Fibroblast of peridontal ligament (primary cell): ENCODE results near the gene SHROOM3.
"Not testable (repeated sequence)": the region's sequence is repeated elsewhere in the genome, so short reads cannot be mapped to it uniquely, and the experiment has no call there.

ENCODE experiments used
- DNase-seq: peaks from one replicate; pipeline ENCODE4 v3.0.0-alpha.2; 2010; ENCODE audit errors: extremely low read depth

The SHROOM3 gene

DNA sequence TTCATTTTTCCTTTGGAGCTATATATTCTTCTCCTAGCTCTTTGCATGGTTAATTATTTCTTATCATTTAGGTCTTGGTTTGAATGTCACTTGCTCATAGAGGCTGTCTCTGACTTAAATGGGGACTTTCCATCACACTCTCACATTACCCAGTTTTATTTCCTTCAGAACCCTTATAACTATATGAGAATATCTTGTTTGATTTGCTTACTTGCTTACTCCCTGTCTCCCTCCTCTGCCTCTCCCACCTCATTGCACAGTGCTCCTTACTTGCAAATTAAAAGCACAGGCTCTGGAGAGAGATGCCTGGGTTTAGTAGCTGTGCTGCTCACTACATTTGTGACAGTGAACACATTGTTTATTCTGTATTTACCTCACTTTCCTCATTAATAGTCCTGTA lies 288.3 kb downstream of the SHROOM3 start:
- peak; percentile 55 for DNase-seq

DNA sequence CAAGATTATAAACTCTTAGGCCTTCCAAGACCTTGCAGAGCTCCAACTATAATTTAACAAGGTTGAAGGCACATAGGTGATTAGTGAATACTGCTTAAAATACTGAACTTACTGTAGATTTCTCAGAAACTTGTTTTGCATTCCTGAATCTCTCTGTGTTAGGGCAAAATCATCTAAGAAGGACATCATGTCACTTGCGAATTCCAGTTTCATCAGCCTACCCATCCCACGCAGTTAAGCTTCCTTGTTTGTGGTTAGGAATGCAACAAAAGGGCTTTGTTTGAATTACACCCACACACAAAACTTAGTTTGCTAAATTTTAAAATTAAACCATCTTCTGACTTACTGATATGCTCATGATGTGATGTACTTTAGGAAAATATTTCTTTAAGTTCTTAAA lies 288.9 kb downstream of the SHROOM3 start:
- peak; percentile 76 for DNase-seq

DNA sequence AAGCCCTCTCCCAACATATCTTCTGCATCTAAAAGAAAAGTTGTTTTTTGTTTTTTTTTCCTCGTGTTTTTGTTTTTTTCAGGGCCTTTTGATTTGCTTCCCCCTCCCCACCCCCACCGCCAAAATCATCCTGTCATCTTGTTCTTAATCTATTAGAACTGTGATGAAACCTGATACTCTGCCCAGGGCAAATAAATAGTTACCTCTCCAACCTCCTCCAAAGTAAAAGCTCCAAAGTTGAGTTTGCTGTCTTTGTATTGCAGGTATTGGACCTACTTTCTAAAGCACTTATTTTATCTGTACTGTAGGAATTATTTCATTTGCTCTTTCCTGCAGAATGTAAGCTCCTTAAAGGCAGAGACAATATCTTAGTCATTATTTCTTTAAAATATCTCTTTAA lies 290.0 kb downstream of the SHROOM3 start:
- no peak for DNase-seq

DNA sequence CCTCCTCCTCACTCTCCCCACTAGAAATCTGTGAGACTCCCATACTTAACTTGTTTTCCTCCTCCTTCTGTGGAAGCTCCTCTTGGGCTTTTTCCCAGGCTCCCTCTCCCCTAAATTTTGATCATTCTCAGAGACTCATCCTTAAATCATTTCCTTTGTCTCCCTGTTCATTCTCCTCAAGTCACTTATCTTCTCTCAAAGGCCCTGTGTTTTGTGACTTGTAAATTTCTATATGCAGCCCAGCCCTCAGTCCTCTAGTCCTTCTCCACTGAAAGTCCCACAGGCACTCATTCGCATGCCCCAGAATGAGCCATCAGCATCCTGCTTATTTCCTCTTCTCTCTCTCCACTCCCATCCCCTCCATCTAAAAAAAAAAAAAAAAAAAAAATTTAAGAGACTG lies 291.1 kb downstream of the SHROOM3 start:
- DNase-seq: no peak

DNA sequence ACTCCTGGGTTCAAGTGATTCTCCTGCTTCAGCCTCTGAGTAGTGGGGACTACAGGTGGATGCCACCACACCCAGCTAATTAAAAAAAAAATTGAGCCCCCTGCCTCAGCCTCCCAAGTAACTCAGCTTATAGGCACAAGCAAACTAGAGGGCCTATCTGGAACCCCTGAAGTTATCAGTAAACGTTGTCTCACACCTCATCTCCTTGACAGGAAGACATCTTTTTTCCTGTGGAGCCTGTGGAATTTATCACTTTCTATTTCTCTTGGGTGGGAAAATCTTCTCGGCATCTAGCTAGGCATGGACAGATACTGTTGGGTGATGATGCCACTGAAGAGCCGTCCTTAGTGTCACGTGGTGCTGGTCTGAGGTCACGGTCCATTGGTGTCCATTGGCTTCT lies 291.6 kb downstream of the SHROOM3 start:
- no peak for DNase-seq

DNA sequence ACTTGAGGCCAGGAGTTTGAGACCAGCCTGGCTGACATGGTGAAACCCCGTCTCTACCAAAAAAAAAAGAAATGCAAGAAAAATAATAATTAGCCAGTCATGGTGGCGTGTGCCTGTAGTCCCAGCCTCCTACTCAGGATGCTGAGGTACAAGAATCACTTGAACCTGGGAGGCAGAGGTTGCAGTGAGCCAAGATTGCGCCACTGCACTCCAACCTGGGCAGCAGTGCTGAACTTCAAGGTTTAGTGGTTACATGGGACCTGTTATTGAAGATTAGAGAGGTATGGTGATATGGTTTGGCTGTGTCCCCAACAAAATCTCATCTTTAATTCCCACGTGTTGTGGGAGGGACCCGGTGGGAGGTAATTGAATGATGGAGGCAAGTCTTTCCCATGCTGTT lies 292.9 kb downstream of the SHROOM3 start:
- DNase-seq: not testable (repeated sequence)

DNA sequence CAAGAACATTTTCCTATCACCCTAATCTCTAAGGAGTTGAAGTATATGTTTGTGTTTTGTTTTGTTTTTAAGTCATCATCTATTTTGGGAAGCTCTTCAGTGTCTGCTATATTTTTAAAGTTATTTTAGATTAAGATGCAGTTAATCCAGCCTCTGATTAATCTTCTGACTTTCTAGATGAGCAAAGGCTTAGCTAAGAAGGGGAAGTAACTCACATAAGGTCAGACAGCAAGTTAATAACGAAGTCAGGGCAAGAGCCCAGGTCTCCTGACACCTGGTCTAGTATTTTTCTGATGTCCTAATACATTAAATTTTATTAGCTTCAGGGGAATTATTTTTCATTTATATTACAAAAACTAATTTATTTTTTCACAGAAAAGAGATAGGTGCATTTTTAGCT lies 294.4 kb downstream of the SHROOM3 start:
- no peak for DNase-seq

DNA sequence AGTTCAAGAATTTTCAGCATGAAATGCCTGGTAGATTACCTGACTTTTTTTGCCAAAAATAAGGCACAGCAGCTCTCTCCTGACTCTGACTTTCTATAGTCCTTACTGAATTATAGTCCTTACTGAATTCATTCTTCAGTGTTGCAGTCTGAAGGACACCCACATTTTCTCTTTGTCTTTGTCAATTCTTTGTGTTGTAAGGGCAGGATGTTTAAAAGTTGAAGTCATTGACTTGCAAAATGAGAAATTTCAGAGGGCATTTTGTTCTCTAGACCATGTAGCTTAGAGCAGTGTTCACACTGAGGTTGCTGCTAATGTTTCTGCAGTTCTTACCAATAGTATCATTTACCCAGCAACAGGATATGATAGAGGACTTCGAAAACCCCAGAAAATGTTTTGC lies 295.0 kb downstream of the SHROOM3 start:
- peak; percentile 50 for DNase-seq

DNA sequence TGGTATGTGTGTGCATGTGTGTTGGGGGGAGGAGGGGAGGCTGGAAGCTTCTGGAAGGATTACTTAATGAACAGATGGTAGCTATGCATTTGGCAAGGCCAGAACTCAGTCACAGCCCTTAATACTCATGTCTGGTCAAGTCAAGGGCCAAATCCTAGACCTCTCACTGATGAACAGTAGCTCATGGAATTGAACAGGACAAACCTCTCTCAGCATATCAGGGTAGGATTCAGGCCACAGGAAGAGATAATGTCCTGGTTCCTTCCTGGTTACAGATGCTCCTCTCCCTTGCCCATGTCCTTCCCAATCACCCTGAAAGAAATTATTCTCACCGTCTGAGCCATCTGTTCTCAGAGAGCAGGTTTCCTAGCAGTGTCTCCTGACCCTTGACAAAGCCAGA lies 297.2 kb downstream of the SHROOM3 start:
- no peak for DNase-seq

DNA sequence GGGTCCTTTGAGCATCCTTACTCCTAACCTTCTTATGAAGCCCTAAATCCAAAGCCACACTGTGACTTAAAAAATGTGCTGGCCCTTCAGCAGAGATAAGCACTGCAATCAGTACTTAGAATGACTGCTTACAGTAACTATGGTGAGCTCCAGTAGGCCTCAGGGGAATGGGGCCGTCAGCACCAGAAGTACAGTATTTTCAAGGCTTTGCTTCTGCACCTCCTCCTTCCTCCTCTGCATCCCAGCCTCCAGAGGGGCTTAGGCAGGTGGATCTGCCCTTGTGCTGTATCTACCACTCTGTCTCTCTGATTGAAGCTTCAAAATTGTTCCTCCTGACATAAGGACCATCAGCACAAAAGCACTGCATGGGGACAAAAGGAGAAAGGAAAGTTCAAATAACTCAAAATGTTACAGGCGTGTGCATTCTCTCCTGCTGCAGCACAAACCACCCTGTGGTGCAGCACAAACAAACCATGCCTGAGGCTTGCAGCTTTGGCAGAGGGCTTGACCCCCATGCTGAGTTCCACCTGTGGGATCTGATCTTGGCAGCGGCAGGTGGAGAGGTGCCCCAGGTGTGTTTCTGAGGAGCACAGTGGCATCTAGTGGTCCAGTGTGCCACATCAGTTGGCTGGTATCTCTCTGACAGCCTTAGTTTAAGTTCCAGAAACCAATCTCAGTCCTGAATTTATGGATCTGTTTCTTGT lies 298.2 kb downstream of the SHROOM3 start:
- peak; percentile 27 for DNase-seq

DNA sequence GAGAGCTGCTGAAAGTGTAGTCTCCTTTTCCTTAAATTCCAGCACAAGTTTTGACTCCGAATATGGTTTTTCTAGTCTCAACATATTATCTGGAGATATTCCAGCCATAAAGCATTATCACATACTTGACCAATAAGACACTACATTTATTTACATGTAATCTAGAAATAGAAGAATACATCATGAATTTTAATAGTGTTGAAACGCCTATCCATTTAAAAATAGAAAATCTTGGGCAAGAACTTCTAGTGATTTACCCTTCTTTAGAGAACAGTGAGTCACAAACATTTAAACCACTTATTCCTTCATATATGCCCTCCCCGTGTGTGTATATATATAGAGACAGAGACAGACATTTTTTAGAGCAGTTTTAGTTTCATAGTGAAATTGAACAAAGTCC lies 301.4 kb downstream of the SHROOM3 start:
- DNase-seq: peak; percentile 90

DNA sequence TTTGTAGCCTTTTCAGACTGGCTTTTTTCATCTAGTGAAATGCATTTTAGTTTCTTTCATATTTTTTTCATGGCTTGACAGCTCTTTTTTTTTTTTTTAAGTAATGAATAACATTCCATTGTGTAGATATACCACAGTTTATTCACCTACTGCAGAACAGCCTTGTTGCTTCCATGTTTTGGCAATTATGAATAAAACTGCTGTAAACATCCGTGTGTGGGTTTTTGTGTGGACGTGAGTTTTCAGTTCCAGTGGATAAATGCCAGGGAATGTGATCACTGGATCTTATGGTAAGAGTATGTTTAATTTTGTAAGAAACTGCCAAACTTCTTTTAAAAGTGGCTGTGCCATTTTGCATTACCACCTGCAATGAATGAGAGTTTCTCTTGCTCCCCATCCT lies 302.2 kb downstream of the SHROOM3 start:
- peak; percentile 58 for DNase-seq

DNA sequence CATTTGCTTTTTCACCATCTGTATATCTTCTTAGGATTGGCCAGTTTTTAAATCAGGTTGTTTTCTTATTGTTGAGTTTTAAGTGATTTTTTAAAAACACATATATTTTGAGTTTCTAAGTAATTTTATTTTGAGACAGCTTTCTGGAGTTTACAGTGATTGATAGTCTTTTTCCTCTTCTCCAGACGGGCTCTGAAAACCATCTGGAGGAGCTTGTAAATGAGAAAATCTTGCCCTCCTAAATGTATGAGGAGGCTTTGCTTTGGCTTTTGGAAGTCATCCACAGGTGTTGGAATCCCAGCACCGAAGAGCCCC lies 302.7 kb downstream of the SHROOM3 start:
- no peak for DNase-seq

DNA sequence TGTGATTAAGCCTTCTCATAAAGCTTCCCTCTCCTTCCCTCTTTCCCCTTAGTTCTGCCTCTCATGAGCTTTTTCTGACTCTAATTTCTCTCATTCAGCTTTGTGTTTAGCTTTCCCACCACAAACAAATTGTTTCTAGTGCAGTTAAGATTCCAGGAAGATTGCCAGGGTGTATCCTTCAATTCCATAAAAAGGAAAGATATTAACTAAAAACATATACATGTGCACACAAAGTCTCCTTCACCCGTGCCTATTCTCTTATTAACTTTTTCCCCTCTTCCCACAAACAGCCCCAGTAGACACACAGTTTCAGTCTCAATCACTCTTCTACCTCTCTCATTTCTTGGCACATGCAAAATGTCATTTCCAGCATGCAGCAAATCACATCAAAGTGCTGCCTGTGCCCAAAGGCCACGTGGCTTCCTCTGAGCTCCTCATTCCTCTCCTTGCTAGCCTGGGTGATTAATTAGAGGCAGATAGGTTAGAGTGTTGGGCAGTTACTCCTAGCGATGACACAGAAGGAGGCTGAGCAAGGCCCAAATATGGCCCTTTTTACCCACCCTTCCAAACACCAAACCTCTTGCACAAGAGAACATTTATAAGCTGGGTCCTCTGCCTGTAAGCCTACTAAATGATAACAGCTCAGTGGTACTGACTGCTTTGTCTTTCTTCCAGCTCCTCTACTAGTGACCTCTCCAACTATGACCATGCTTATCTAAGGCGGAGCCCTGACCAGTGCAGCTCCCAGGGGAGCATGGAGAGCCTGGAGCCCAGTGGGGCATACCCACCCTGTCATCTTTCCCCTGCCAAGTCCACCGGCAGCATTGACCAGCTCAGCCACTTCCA lies 303.3 kb downstream of the SHROOM3 start:
- DNase-seq: peak; percentile 96

DNA sequence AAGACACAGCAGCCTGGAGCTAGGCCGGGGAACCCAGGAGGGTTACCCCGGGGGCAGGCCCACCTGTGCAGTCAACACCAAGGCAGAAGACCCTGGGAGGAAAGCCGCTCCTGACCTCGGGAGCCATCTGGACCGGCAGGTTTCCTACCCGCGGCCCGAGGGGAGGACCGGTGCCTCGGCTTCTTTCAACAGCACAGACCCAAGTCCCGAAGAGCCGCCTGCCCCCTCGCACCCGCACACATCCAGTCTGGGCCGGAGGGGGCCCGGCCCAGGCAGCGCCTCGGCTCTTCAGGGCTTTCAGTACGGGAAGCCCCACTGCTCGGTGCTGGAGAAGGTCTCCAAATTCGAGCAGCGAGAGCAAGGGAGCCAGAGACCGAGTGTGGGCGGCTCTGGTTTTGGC lies 305.2 kb downstream of the SHROOM3 start:
- DNase-seq: no peak

DNA sequence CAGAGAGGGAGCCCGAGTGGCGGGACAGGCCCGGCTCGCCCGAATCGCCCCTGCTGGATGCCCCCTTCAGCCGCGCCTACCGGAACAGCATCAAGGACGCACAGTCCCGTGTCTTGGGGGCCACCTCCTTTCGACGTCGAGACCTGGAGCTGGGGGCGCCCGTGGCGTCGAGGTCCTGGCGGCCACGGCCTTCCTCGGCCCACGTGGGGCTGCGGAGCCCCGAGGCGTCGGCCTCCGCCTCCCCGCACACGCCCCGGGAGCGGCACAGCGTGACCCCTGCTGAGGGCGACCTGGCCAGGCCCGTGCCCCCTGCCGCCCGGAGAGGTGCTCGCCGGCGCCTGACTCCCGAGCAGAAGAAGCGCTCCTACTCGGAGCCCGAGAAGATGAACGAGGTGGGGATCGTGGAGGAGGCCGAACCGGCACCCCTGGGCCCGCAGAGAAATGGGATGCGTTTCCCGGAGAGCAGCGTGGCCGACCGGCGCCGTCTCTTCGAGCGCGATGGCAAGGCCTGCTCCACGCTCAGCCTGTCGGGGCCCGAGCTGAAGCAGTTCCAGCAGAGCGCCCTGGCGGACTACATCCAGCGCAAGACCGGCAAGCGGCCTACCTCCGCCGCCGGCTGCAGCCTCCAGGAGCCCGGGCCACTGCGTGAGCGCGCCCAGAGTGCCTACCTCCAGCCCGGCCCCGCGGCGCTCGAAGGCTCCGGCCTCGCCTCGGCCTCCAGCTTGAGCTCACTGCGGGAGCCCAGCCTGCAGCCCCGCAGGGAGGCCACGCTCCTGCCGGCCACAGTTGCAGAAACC lies 306.0 kb downstream of the SHROOM3 start:
- no peak for DNase-seq

DNA sequence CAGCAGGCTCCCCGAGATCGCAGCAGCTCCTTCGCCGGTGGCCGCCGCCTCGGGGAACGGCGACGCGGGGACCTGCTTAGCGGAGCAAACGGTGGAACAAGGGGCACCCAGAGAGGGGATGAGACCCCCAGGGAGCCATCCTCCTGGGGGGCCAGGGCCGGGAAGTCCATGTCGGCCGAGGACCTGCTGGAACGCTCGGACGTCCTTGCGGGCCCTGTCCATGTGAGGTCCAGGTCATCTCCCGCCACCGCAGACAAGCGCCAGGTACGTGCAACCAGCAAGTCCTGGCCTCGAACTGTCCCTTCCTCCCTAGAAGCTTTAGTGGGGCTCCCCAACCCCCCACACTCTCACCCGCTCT lies 306.6 kb downstream of the SHROOM3 start:
- no peak for DNase-seq

DNA sequence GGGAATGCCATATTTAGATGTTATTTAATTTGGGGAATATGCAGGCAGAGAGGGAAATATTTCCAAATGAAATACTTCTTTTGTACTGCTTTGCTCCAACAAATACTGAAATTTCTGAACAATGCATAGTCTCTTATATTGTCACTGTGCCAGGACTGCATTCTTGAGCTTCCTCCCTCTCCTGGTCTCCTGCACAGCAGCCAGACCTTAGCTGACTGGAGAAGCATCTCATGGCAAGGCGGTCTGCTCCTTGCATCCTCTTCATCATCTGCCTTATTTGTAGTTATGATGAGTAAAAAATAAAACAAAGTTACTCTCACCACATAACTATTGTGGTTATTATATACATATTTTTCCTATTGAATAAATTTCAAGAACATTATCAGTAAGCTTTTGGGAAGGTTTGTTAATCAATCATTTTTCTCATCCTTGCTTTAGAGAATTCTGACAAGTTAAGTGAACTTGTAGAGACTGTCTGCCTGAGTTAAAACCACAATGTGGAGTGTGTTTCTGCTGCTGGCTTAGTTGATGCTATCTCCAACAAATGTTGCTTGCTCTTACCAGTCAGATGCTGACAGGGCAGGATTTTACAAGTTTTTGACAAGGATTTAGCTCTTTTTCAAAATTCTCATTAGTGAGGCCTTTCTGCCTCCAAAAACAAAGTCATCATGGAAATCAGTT lies 309.4 kb downstream of the SHROOM3 start:
- DNase-seq: peak; percentile 54

DNA sequence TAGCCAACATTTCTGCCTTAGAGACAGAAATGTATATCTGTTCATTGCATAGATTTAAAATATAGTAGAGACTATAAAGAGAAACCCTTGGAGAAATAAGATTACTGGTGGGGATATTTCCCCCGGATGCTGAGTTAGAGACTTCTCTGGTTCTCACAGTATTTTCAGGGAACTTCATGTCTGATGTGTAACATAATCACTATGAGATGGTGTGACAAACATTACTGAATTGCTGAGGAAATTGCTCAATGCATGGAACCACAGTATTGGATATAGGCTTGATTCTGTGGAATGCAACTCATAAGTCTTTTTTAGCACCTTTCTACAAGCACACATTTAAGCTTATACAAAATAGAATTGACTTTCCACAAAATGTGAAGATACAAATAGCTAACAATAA lies 310.2 kb downstream of the SHROOM3 start:
- peak; percentile 70 for DNase-seq

DNA sequence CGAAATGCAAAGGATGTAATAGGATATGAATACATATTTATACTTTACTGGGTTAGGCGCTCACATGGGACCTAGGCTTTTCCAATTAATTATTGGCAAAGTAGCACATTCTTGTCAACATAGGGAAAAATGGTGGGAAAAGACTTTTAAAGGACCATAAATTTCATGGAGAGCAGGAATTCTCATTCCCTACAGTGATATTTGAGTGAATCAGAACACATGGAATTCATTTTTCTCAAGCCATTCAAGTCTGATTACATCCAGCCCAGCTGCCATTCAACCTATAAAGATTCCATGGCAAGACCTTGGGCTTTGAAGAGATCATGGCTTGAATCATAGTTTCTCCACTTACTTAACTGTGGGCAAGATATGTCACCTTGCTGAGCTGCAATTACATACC lies 312.5 kb downstream of the SHROOM3 start:
- peak; percentile 61 for DNase-seq

DNA sequence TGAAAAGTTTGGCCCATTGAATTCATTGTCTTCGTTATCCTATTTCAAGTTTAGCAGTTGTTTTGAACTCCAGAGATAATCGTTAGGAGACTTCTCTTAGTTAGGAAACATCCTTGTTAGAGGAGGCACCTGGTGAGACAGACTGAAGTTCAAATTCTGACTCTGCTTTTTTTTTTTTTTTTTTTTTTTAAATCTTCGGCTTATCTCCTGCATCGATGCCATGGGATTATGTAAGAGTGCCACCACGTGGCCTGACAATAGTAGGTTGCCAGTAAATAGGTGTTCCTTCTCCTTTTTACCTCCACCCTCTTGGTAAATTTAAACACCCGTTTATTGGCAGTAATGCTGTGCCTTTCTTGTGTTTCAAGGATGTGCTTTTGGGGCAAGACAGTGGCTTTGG lies 313.6 kb downstream of the SHROOM3 start:
- DNase-seq: peak; percentile 49

DNA sequence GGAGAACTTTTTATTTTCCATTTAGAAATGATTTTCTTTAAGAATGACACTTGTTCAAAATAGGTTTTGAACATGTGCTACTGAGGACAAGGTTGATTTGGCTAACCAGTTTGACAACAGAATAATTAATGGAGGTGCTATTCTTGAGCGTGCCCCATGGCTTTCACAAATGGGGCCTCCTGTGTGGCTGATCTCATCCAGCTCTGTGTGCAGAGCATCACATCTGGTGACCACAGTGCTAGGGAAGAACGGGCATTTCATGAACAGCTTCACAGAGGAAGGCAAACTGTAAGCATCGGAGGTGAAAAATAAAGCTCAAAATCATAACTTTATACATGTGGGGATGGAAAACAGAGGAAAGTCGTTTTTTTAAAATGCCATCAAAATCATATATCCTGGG lies 314.3 kb downstream of the SHROOM3 start:
- no peak for DNase-seq
